Right lobe of liver (tissue), 6 donors: ENCODE results near the gene OR10S1. TPM values are rescaled to one million over a fixed set of nuclear protein-coding genes. Genes with fewer than 3 reads are reported as not detected.
"Not testable (repeated sequence)": the region's sequence is repeated elsewhere in the genome, so short reads cannot be mapped to it uniquely, and the experiment has no call there.

Source experiments
- ATAC-seq, 4 donors: fragments of 200-7000 bp; cut with Tn5 transposase; one replicate each; pipeline ENCODE4 v1.9.1; 2020; ENCODE audit warnings: mild to moderate bottlenecking in 4 of 4, moderate library complexity in 4 of 4
- DNase-seq, 3 donors: peaks; one replicate each; pipeline ENCODE4 v3.0.0-alpha.2; 2020
- H3K27ac ChIP-seq, 3 donors: fragments of 200-600 bp; one replicate each; pipeline ENCODE4 v1.8.0; 2022
- H3K27me3 ChIP-seq, 2 donors: fragments of 200-600 bp; one replicate each; pipeline ENCODE4 v1.8.0; 2022
- H3K36me3 ChIP-seq, 4 donors: fragments of 200-600 bp; sonication (generic) in 1 of 4; one replicate each; pipeline versions ENCODE4 v1.5.1 to v1.8.0; 2017 to 2022; ENCODE audit warnings: control low read depth in 1 of 4
- H3K4me1 ChIP-seq, 4 donors: fragments of 200-600 bp; sonication (generic) in 1 of 4; one replicate each; pipeline versions ENCODE4 v1.5.1 to v1.8.0; 2017 to 2022; ENCODE audit warnings: control low read depth in 1 of 4
- H3K4me3 ChIP-seq, 3 donors: fragments of 200-600 bp; one replicate each; pipeline ENCODE4 v1.8.0; 2022
- H3K9me3 ChIP-seq, 4 donors: fragments of 200-600 bp; sonication (generic) in 1 of 4; one replicate each; pipeline versions ENCODE4 v1.5.1 to v1.8.0; 2017 to 2022; ENCODE audit warnings: control low read depth in 1 of 4
- POLR2A ChIP-seq: fragments of 450-650 bp; IDR thresholded peaks from one replicate; pipeline ENCODE4 v1.6.1; 2017; ENCODE audit warnings: antibody characterized with exemption, mild to moderate bottlenecking
- WGBS: methylation state at CpG from one replicate; pipeline ENCODE4 v1.1.6; 2018; ENCODE audit warnings: low coverage, low lambda C conversion rate; ENCODE audit not compliant: insufficient coverage; ENCODE audit errors: missing lambda C conversion rate; 5-methylcytosine and 5-hydroxymethylcytosine counted together
- intact Hi-C, 2 donors: fragments of 100-400 bp; cut with DNase I; formaldehyde crosslinking; loops; one replicate each; pipeline versions ENCODE4 v1.11.2 to v1.14.1; 2022
- long read RNA-seq: library from polyadenylated mRNA; unstranded; transcript quantifications from one replicate; pipeline ENCODE4 v2.0.0, GENCODE V29; 2019
- total RNA-seq, 6 experiments: library from RNA; depleted of rRNA in 2 of 6; stranded (reverse); fragments of >200 nt in 2 of 6; fragmentation: NEBNext Ultra II Directional in 3 of 6; extraction: Animal tissue kit (Norgen Biotek cat#: 25700) in 3 of 6; gene quantifications; one replicate each; pipeline versions ENCODE4 v1.1.0 to v1.2.4, GENCODE V29; 2016 to 2023
- TF ChIP-seq, protein P1 (sequence below), 4 donors: fragments of 200-600 bp in 3 of 4; fragments of 450-650 bp in 1 of 4; IDR thresholded peaks; one replicate each; pipeline versions ENCODE4 v1.5.1 to v1.8.0; 2016 to 2022; ENCODE audit warnings: antibody characterized with exemption in 4 of 4, mild to moderate bottlenecking in 2 of 4
- donor health status: DM: no; HTN: yes; CAD: no.
- donor health status: DM: no; HTN: no; CAD: no.
- donor health status: DM: no; HTN: no; CAD: no.
- donor health status: DM: no; HTN: yes; CAD: no.
- donor health status: DM: no; HTN: yes; CAD: no.

The OR10S1 gene, protein sequence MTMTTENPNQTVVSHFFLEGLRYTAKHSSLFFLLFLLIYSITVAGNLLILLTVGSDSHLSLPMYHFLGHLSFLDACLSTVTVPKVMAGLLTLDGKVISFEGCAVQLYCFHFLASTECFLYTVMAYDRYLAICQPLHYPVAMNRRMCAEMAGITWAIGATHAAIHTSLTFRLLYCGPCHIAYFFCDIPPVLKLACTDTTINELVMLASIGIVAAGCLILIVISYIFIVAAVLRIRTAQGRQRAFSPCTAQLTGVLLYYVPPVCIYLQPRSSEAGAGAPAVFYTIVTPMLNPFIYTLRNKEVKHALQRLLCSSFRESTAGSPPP
- not detected for total RNA-seq
- long read RNA-seq: 0 reads

GRCh38 chr11:123977731-123978347 is at the start of gene OR10S1:
OR10S1 (minus strand) TSS chr11:123977781; CDS start chr11:123977664, 117 bp downstream.
- DNase-seq: no peak
- Histone ChIP-seq H3K9me3 (no peaks in the 10 kb centered on the region), H3K27me3 (no peaks in the 10 kb centered on the region), H3K4me1 (no peaks in the 10 kb centered on the region), H3K27ac (no peak within 1 kb of the TSS), H3K4me3 (no peak within 1 kb of the TSS), H3K36me3 (no peaks in the 10 kb centered on the region)
- intact Hi-C loops: no loop called here
- ATAC-seq: no peak
- TF ChIP-seq, protein P1, sequence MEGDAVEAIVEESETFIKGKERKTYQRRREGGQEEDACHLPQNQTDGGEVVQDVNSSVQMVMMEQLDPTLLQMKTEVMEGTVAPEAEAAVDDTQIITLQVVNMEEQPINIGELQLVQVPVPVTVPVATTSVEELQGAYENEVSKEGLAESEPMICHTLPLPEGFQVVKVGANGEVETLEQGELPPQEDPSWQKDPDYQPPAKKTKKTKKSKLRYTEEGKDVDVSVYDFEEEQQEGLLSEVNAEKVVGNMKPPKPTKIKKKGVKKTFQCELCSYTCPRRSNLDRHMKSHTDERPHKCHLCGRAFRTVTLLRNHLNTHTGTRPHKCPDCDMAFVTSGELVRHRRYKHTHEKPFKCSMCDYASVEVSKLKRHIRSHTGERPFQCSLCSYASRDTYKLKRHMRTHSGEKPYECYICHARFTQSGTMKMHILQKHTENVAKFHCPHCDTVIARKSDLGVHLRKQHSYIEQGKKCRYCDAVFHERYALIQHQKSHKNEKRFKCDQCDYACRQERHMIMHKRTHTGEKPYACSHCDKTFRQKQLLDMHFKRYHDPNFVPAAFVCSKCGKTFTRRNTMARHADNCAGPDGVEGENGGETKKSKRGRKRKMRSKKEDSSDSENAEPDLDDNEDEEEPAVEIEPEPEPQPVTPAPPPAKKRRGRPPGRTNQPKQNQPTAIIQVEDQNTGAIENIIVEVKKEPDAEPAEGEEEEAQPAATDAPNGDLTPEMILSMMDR (IDR thresholded peaks at IDR 0.05): no peak
- TF ChIP-seq POLR2A: no peak

DNA sequence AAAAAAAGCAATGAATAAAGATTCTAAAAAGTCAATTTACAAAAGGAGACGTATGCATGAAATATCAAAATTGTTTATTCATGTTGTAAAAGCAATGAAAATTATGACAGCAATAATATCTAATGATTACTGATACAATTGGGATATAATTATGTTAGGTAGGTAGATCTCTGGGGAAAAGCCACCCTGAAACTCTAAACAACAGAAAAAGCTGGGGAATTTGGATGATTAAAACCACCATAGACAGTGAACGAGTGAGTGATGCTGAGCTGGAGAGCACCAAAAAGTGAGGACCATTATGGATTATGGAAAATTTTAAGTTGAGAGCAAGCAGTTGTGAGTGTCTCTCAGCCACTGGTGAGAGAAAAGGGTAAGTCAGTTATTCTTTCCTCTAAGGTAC is 48.9 kb upstream of the OR10S1 start, which contains the start of gene OR10G8:
OR10G8 (plus strand) TSS at position 301 of the 400 bp plus-strand sequence. CDS start 2,825 bp downstream, outside the sequence.
- Histone ChIP-seq H3K4me1 (no peaks in the 10 kb centered on the region), H3K27me3 (no peaks in the 10 kb centered on the region), H3K4me3 (no peak within 1 kb of the TSS), H3K36me3 (no peaks in the 10 kb centered on the region), H3K27ac (no peak within 1 kb of the TSS), H3K9me3 (no peaks in the 10 kb centered on the region)
- ATAC-seq (no peak), DNase-seq (no peak)
- TF ChIP-seq, protein P1 (IDR thresholded peaks at IDR 0.05): no peak
- no peak for TF ChIP-seq POLR2A
- intact Hi-C loops: no loop called here
- WGBS: 36% methylated on average over 2 of the region's 2 CpGs

- H3K27me3 ChIP-seq, intact Hi-C loops, DNase-seq, H3K9me3 ChIP-seq, ATAC-seq, H3K27ac ChIP-seq, H3K4me1 ChIP-seq, H3K4me3 ChIP-seq, H3K36me3 ChIP-seq: not testable (repeated sequence)
- 72% methylated on average over 3 of the region's 9 CpGs for WGBS
Measured at GRCh38 chr11:124015837-124016236, 38.3 kb upstream of the OR10S1 start.

- 43% methylated on average over 2 of the region's 2 CpGs for WGBS
- Histone ChIP-seq H3K4me1 (no peaks in the 10 kb centered on the region), H3K27ac (no peak within 1 kb of the TSS), H3K36me3 (no peaks in the 10 kb centered on the region), H3K4me3 (no peak within 1 kb of the TSS), H3K9me3 (no peaks in the 10 kb centered on the region), H3K27me3 (no peaks in the 10 kb centered on the region)
- TF ChIP-seq POLR2A: no peak
- TF ChIP-seq, protein P1 (IDR thresholded peaks at IDR 0.05): no peak
- DNase-seq (no peak), ATAC-seq (no peak)
- intact Hi-C loops: no loop called here
Measured at GRCh38 chr11:124012697-124013096, 35.1 kb upstream of the OR10S1 start, which contains the start of gene OR10G4. OR10G4 (plus strand) TSS chr11:124012997; CDS start chr11:124015575, 2,578 bp downstream.

DNA sequence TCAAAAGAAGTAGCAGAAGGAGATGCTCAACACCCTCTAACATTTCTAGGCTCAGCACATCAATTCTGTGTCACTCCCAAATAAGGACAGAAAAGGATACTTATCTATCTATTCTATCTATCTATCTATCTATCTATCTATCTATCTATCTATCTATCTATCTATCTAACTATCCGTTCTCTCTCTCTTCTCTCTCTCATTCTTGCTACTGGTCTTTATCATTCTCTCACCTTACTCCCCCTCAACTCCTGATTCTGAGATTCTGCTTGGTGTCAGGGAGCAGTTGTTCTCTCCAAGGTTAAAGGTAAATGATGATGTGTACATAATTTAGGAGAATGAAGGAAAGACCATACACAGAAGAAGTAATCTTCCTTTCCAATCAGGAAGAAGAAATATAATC is 17.5 kb upstream of the OR10S1 start, which contains the start of gene OR10G6:
OR10G6 (minus strand) TSS at position 43 of the 400 bp plus-strand sequence; CDS start at position 43, 0 bp downstream.
- no peaks in the 10 kb centered on the region for H3K36me3 ChIP-seq
- TF ChIP-seq, protein P1 (IDR thresholded peaks at IDR 0.05): no peak
- TF ChIP-seq POLR2A: no peak
- no peak for DNase-seq
- intact Hi-C loops: no loop called here
- H3K27ac ChIP-seq: no peak within 1 kb of the TSS
- no peaks in the 10 kb centered on the region for H3K9me3 ChIP-seq
- ATAC-seq: no peak
- no peaks in the 10 kb centered on the region for H3K27me3 ChIP-seq
- WGBS: 35% methylated on average over 1 of the region's 1 CpG
- no peak within 1 kb of the TSS for H3K4me3 ChIP-seq
- H3K4me1 ChIP-seq: no peaks in the 10 kb centered on the region
